Ovary (tissue), 9 donors: Measurements from ENCODE around the gene CTIF. TPM values are rescaled to one million over a fixed set of nuclear protein-coding genes. Genes with fewer than 3 reads are reported as not detected.
A peak's percentile ranks its signal among the peaks of the same experiment; 100 is the strongest.

Experiments
- DNase-seq, 5 donors: peaks; one replicate each; pipeline ENCODE4 v3.0.0-alpha.2; 2019 to 2020
- H3K27ac ChIP-seq, 2 donors: fragments of 200-600 bp; one replicate each; pipeline versions ENCODE4 v1.5.1 to v1.8.0; 2019 to 2022
- H3K27me3 ChIP-seq: fragments of 200-600 bp; one replicate; pipeline ENCODE4 v1.8.0; 2022
- H3K36me3 ChIP-seq: fragments of 200-600 bp; sonication (generic); one replicate; pipeline ENCODE4 v1.5.1; 2019
- H3K4me1 ChIP-seq: one replicate; pipeline ENCODE4 v1.8.1; 2013; ENCODE audit warnings: mild to moderate bottlenecking, moderate library complexity; ENCODE audit not compliant: insufficient read depth
- H3K4me3 ChIP-seq: fragments of 200-600 bp; sonication (generic); one replicate; pipeline ENCODE4 v1.5.1; 2017
- H3K9me3 ChIP-seq, 2 donors: fragments of 200-600 bp in 1 of 2; sonication (generic) in 1 of 2; one replicate each; pipeline versions ENCODE4 v1.5.1 to v1.8.1; 2013 to 2019; ENCODE audit warnings: mild to moderate bottlenecking in 1 of 2, moderate library complexity in 1 of 2
- CTCF ChIP-seq, 3 donors: fragments of 450-650 bp in 2 of 3; fragments of 200-600 bp in 1 of 3; IDR thresholded peaks; one replicate each; pipeline versions ENCODE4 v1.5.1 to v1.8.0; 2016 to 2022; ENCODE audit warnings: antibody characterized with exemption in 3 of 3, mild to moderate bottlenecking in 1 of 3
- EP300 ChIP-seq: sonication (generic); formaldehyde crosslinking; IDR thresholded peaks from one replicate; pipeline ENCODE4 v1.6.1; 2017; ENCODE audit warnings: antibody characterized with exemption
- POLR2A ChIP-seq: fragments of 450-650 bp; IDR thresholded peaks from one replicate; pipeline ENCODE4 v1.6.1; 2017; ENCODE audit warnings: antibody characterized with exemption, mild to moderate bottlenecking, moderate library complexity
- WGBS, 3 donors: extraction: QIAGEN DNeasy Blood & Tissue Kit in 1 of 3; methylation state at CpG; one replicate each; pipeline versions ENCODE4 v1.1.5 to v1.1.7; 2013 to 2017; 5-methylcytosine and 5-hydroxymethylcytosine counted together
- intact Hi-C, 4 donors: fragments of 100-400 bp; cut with DNase I; formaldehyde crosslinking; loops; one replicate each; pipeline versions ENCODE4 v1.11.0 to v1.15.1; 2022 to 2023
- polyA plus RNA-seq, 2 donors: library from polyadenylated mRNA; stranded (reverse); fragments of 200-250 nt in 1 of 2; fragments of 350-450 nt in 1 of 2; fragmentation: Illumina TruSeq in 1 of 2; extraction: RNeasy Lipid Tissue Mini Kit (QIAGEN cat#74804) in 1 of 2; gene quantifications; one replicate each; pipeline ENCODE4 v1.2.3, GENCODE V29; 2013 to 2014
- total RNA-seq, 7 donors: library from RNA; depleted of rRNA in 2 of 7; stranded (reverse); fragments of >200 nt in 2 of 7; fragmentation: NEBNext Ultra II Directional in 3 of 7; extraction: Animal tissue kit (Norgen Biotek cat#: 25700) in 3 of 7; gene quantifications; one replicate each; pipeline versions ENCODE4 v1.1.0 to v1.2.4, GENCODE V29; 2016 to 2023
- donor health status: DM: no; HTN: no; CAD: no; lungs with moderate emphysema.
- donor health status: DM: no; HTN: no; CAD: no.
- donor health status: Bipolar disorder and iron deficiency.
- donor health status: DM: yes; HTN: yes; CAD: no.
- donor health status: DM: no; HTN: no; CAD: no.
- donor health status: DM: yes; HTN: yes; CAD: no.

The CTIF gene
- total and polyA plus RNA-seq, 9 donors = 18.5 to 94.1 (median 75.2) TPM

DNA sequence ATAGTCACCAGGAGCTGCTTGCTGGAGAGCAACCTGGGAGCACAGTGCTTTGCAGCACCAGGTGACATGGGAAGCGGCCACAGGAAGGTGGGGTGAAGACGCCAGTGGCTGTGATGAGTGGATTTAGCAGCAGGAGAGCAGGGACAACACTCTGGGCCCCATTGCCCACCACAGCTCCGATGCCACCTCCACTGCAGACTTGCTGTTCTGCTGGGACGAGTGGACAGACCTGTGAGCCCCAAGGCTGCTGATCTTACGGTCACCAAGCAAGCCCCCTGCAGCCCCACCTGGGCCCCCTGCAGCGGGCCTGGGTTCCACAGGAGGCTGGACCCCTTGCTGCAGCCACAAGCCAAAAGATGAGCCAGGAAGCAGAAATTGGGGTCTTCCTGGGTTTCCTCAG is 73.7 kb downstream of the CTIF start:
- TF ChIP-seq POLR2A (no peak), CTCF (IDR thresholded peaks at IDR 0.05) (no peak), EP300 (no peak)
- intact Hi-C loops = no loop called here
- peaks cover 52% of the 10 kb centered on the region for H3K4me1 ChIP-seq

DNA sequence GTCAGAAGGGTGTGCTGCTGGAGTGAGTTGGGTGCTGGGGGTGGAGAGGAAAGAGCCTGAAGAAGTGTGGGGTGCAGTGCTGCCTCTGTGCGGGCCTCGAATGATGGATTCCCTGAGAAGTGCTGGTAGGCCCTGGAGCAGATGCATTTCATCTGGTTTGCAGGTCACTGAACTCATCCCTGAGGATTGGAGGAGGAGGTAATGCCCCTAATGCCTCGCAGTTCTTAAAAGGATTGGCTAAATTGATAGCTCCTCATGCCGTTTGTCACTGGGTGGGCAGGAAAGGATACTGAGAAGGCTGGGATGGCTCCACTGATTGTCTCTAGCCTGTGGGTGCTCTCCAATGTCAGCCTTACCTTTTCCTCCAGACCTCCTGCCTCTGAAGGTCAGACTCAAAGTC is 74.1 kb downstream of the CTIF start:
- intact Hi-C loops = no loop called here
- DNase-seq = no peak

More for the DNA sequence above, 73.7 kb downstream of the CTIF start:
- no peak for DNase-seq
- Histone ChIP-seq H3K9me3 (no peaks in the 10 kb centered on the region), H3K27ac (peak overlapping the region; percentile 38 to 83), H3K4me3 (no peak overlapping the region), H3K27me3 (no peaks in the 10 kb centered on the region), H3K36me3 (no peaks in the 10 kb centered on the region)
- WGBS, 3 donors = 92 to 98% (median 95%) methylated on average over 6 of the region's 6 CpGs

GRCh38 chr18:48613589-48614404 is 75.0 kb downstream of the CTIF start:
- 13 to 22% (median 14%) methylated on average over 15 of the region's 15 CpGs for WGBS, 3 donors
- intact Hi-C loops = no loop called here
- Histone ChIP-seq H3K36me3 (no peaks in the 10 kb centered on the region), H3K27ac (peak overlapping the region; percentile 38 to 83), H3K9me3 (no peaks in the 10 kb centered on the region), H3K4me1 (peaks cover 43% of the 10 kb centered on the region), H3K27me3 (no peaks in the 10 kb centered on the region), H3K4me3 (no peak overlapping the region)
- DNase-seq = peak; percentile 78 to 87 (median 83)
- TF ChIP-seq EP300 (no peak), POLR2A (no peak), CTCF (IDR thresholded peaks at IDR 0.05) (no peak)

More for the DNA sequence above, 74.1 kb downstream of the CTIF start:
- H3K27me3 ChIP-seq = no peaks in the 10 kb centered on the region
- peaks cover 50% of the 10 kb centered on the region for H3K4me1 ChIP-seq
- peak overlapping the region; percentile 38 to 83 for H3K27ac ChIP-seq
- H3K36me3 ChIP-seq = no peaks in the 10 kb centered on the region
- WGBS, 3 donors = 35 to 47% (median 42%) methylated on average over 4 of the region's 4 CpGs
- H3K4me3 ChIP-seq = no peak overlapping the region
- TF ChIP-seq CTCF (IDR thresholded peaks at IDR 0.05) = no peak
- no peak for TF ChIP-seq EP300
- TF ChIP-seq POLR2A = no peak
- H3K9me3 ChIP-seq = no peaks in the 10 kb centered on the region

- H3K4me1 ChIP-seq = peaks cover 41% of the 10 kb centered on the region
- H3K27me3 ChIP-seq = no peaks in the 10 kb centered on the region
- DNase-seq = no peak
- 85 to 88% (median 86%) methylated on average over 31 of the region's 31 CpGs for WGBS, 3 donors
- no peak overlapping the region for H3K27ac ChIP-seq
- H3K9me3 ChIP-seq = no peaks in the 10 kb centered on the region
- no peak overlapping the region for H3K4me3 ChIP-seq
- no peaks in the 10 kb centered on the region for H3K36me3 ChIP-seq
- TF ChIP-seq CTCF (IDR thresholded peaks at IDR 0.05) = no peak
- no peak for TF ChIP-seq POLR2A
- TF ChIP-seq EP300 = no peak
- intact Hi-C loops = no loop called here
Measured at GRCh38 chr18:48615566-48616401, 77.0 kb downstream of the CTIF start.
